ENCODE measurements around the gene SH2B3. TPM values are rescaled to one million over a fixed set of nuclear protein-coding genes. Genes with fewer than 3 reads are reported as not detected.

The SH2B3 gene
- total RNA-seq, 1 experiment from 2014 or later: 39.6 TPM

GRCh38 chr12:111455448-111456320 lies 50.0 kb downstream of the SH2B3 start:
- no peak for TF ChIP-seq REST (IDR thresholded peaks at IDR 0.05; ENCODE audit: insufficient read depth in 1 of 2, low read depth in 2 of 2, low read length in 1 of 2)
- TF ChIP-seq POLR2AphosphoS5 (IDR thresholded peaks at IDR 0.05; ENCODE audit: low read depth, low read length): no peak
- no peak for TF ChIP-seq CTCF (IDR thresholded peaks at IDR 0.05)
- TF ChIP-seq SIN3A (IDR thresholded peaks at IDR 0.05; ENCODE audit: borderline replicate concordance, insufficient read depth, low read depth, low read length): no peak
- no peak for TF ChIP-seq TCF7L2 (IDR thresholded peaks at IDR 0.05; ENCODE audit: low read depth, low read length)
- H3K4me1 ChIP-seq (ENCODE audit: control insufficient read depth, insufficient read depth, low read length): peaks cover 2% of the 10 kb centered on the region; the same call in 1 of the 2 replicates
- POLR2A ChIA-PET: no interaction called here
- H3K27me3 ChIP-seq (ENCODE audit: control insufficient read depth, insufficient read depth, low read length): no peaks in the 10 kb centered on the region
- no peak for ATAC-seq
- intact Hi-C loops (cut with micrococcal nuclease; ENCODE audit: unreplicated experiment) (no loop called here), in situ Hi-C loops (cut with HindIII; ENCODE audit: low pct_unique_long_range_greater_than_20kb, low sequenced_read_pairs) (no loop called here)
- no TSS peak for BruUV-seq (replicated peaks)
- H3K4me3 ChIP-seq (ENCODE audit: low read depth in 2 of 2, low read length in 2 of 2): no peak overlapping the region
- H3K27ac ChIP-seq (ENCODE audit: low read length): no peak overlapping the region
- H3K36me3 ChIP-seq (ENCODE audit: control insufficient read depth, insufficient read depth, low read length): peaks cover 12% of the 10 kb centered on the region; the same call in 1 of the 2 replicates
- no peak for DNase-seq (ENCODE audit: low read depth, low spot score)
- H3K9me3 ChIP-seq (ENCODE audit: control insufficient read depth, insufficient read depth, low read depth, low read length): no peaks in the 10 kb centered on the region
- CTCF ChIA-PET: no interaction called here

- no peak for ATAC-seq
- TF ChIP-seq REST (IDR thresholded peaks at IDR 0.05; ENCODE audit: insufficient read depth in 1 of 2, low read depth in 2 of 2, low read length in 1 of 2): no peak
- H3K27ac ChIP-seq (ENCODE audit: low read length): no peak overlapping the region
- no peaks in the 10 kb centered on the region for H3K27me3 ChIP-seq (ENCODE audit: control insufficient read depth, insufficient read depth, low read length)
- no peak for DNase-seq (ENCODE audit: low read depth, low spot score)
- CTCF ChIA-PET: interaction anchor here (0.9 kb wide), 1 partner anchor 60 kb away, joined by 3 read pairs; no protein-coding TSS in a partner anchor
- H3K4me3 ChIP-seq (ENCODE audit: low read depth in 2 of 2, low read length in 2 of 2): no peak overlapping the region
- H3K4me1 ChIP-seq (ENCODE audit: control insufficient read depth, insufficient read depth, low read length): no peaks in the 10 kb centered on the region
- H3K9me3 ChIP-seq (ENCODE audit: control insufficient read depth, insufficient read depth, low read depth, low read length): no peaks in the 10 kb centered on the region
- POLR2A ChIA-PET: no interaction called here
- intact Hi-C loops (cut with micrococcal nuclease; ENCODE audit: unreplicated experiment) (no loop called here), in situ Hi-C loops (cut with HindIII; ENCODE audit: low pct_unique_long_range_greater_than_20kb, low sequenced_read_pairs) (no loop called here)
- BruUV-seq (replicated peaks): no TSS peak
- H3K36me3 ChIP-seq (ENCODE audit: control insufficient read depth, insufficient read depth, low read length): peaks cover 10% of the 10 kb centered on the region; the same call in 1 of the 2 replicates
These were observed 51.3 kb downstream of the SH2B3 start for GRCh38 chr12:111457071-111457470.

Data from Panc1 (cell line).